Prostate gland (tissue), 2 donors: Measurements from ENCODE around the gene KAZN. TPM values are rescaled to one million over a fixed set of nuclear protein-coding genes. Genes with fewer than 3 reads are reported as not detected.

ENCODE experiments used
- DNase-seq: peaks from one replicate; pipeline ENCODE4 v3.0.0-alpha.2; 2019; ENCODE audit warnings: low spot score
- H3K27ac ChIP-seq, 2 donors: fragments of 200-600 bp; sonication (generic); 2 replicates each; pipeline ENCODE4 v1.5.1; 2017 to 2019
- H3K27me3 ChIP-seq: fragments of 200-600 bp; sonication (generic); replicated peaks from 2 replicates; pipeline ENCODE4 v1.5.1; 2019; ENCODE audit not compliant: insufficient read depth
- H3K36me3 ChIP-seq, 2 donors: fragments of 200-600 bp; sonication (generic); 1 replicate in 1 of 2; 2 replicates in 1 of 2; pipeline versions ENCODE4 v1.5.1 to v1.8.1; 2017 to 2019
- H3K4me1 ChIP-seq: fragments of 200-600 bp; sonication (generic); replicated peaks from 2 replicates; pipeline ENCODE4 v1.5.1; 2019
- H3K4me3 ChIP-seq, 2 donors: fragments of 200-600 bp; sonication (generic); 2 replicates each; pipeline ENCODE4 v1.5.1; 2017 to 2019
- H3K9me3 ChIP-seq: fragments of 200-600 bp; sonication (generic); 2 replicates; pipeline ENCODE4 v1.5.1; 2017
- POLR2A ChIP-seq: fragments of 450-650 bp; IDR thresholded peaks from one replicate; pipeline ENCODE4 v1.6.1; 2016; ENCODE audit warnings: antibody characterized with exemption, mild to moderate bottlenecking
- POLR2AphosphoS5 ChIP-seq: sonication (generic); formaldehyde crosslinking; IDR thresholded peaks from one replicate; pipeline ENCODE4 v1.6.1; 2017; ENCODE audit warnings: antibody characterized with exemption
- WGBS: methylation state at CpG from one replicate; pipeline ENCODE4 v1.1.5; 2018; 5-methylcytosine and 5-hydroxymethylcytosine counted together
- intact Hi-C: fragments of 100-400 bp; cut with DNase I; formaldehyde crosslinking; loops from one replicate; pipeline ENCODE4 v1.14.2; 2022
- total RNA-seq, 2 donors: library from RNA; depleted of rRNA; stranded (reverse); fragments of >200 nt; gene quantifications; one replicate each; pipeline ENCODE4 v1.1.0, GENCODE V29; 2016
- TF ChIP-seq, protein P1 (sequence below), 4 experiments: fragments of 200-600 bp in 2 of 4; fragments of 450-650 bp in 2 of 4; sonication (generic) in 2 of 4; IDR thresholded peaks; 1 replicate in 3 of 4; 2 replicates in 1 of 4; pipeline ENCODE4 v1.5.1; 2016 to 2019; ENCODE audit warnings: antibody characterized with exemption in 4 of 4, mild to moderate bottlenecking in 2 of 4, moderate library complexity in 2 of 4

Gene KAZN
- total RNA-seq, 2 donors from 2014 or later: 8.3 to 12.7 TPM

DNA sequence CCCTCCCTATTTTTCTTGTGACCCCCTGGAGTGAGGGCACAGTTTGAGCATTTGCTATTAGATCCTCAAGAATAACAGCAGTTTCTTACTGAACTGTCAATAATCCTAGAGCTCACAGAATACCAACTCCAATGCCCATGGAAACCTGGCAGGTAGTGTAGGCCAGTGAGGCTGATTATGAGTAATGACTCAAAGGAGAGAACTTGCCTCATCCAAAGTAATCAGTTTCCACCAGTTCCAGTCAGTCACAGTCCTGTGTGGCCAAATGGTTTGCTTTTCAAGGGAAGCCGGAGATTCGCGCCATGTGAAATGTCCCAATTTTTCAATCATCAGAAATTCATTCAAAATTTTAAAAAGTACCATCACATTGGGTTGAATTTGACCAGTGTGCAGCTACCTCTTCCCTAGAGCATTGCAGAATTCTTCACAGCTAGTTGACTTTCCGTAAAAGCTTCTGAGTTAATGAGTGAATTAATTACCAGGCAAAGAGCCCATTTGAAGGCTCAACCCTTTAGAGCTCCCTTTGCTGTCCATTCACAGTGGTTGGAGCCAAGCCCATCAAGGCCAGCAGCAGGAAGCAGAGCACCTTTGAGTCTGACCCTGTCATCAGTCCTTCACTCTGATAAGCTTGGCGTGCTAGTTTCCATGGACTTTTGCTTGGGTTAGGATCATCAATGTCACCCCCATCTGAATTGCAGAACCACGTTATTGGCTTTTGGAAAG, 170.3 kb downstream of the KAZN start:
- Histone ChIP-seq H3K4me1 (no peaks in the 10 kb centered on the region), H3K27ac (no peak overlapping the region), H3K27me3 (no peaks in the 10 kb centered on the region), H3K36me3 (no peaks in the 10 kb centered on the region), H3K4me3 (no peak overlapping the region), H3K9me3 (no peaks in the 10 kb centered on the region)
- intact Hi-C loops: no loop called here
- DNase-seq: no peak
- WGBS: 97% methylated on average over 6 of the region's 6 CpGs
- TF ChIP-seq POLR2AphosphoS5: no peak
- TF ChIP-seq, protein P1, sequence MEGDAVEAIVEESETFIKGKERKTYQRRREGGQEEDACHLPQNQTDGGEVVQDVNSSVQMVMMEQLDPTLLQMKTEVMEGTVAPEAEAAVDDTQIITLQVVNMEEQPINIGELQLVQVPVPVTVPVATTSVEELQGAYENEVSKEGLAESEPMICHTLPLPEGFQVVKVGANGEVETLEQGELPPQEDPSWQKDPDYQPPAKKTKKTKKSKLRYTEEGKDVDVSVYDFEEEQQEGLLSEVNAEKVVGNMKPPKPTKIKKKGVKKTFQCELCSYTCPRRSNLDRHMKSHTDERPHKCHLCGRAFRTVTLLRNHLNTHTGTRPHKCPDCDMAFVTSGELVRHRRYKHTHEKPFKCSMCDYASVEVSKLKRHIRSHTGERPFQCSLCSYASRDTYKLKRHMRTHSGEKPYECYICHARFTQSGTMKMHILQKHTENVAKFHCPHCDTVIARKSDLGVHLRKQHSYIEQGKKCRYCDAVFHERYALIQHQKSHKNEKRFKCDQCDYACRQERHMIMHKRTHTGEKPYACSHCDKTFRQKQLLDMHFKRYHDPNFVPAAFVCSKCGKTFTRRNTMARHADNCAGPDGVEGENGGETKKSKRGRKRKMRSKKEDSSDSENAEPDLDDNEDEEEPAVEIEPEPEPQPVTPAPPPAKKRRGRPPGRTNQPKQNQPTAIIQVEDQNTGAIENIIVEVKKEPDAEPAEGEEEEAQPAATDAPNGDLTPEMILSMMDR (IDR thresholded peaks at IDR 0.05): no peak
- TF ChIP-seq POLR2A: no peak

GRCh38 chr1:14769486-14770274, 171.2 kb downstream of the KAZN start:
- H3K4me3 ChIP-seq: no peak overlapping the region
- TF ChIP-seq POLR2A: no peak
- TF ChIP-seq, protein P1 (IDR thresholded peaks at IDR 0.05): no peak
- no peak for TF ChIP-seq POLR2AphosphoS5
- H3K9me3 ChIP-seq: no peaks in the 10 kb centered on the region
- H3K27me3 ChIP-seq: no peaks in the 10 kb centered on the region
- no peaks in the 10 kb centered on the region for H3K4me1 ChIP-seq
- intact Hi-C loops: no loop called here
- H3K36me3 ChIP-seq: no peaks in the 10 kb centered on the region
- no peak for DNase-seq
- no peak overlapping the region for H3K27ac ChIP-seq
- 89% methylated on average over 12 of the region's 12 CpGs for WGBS

DNA sequence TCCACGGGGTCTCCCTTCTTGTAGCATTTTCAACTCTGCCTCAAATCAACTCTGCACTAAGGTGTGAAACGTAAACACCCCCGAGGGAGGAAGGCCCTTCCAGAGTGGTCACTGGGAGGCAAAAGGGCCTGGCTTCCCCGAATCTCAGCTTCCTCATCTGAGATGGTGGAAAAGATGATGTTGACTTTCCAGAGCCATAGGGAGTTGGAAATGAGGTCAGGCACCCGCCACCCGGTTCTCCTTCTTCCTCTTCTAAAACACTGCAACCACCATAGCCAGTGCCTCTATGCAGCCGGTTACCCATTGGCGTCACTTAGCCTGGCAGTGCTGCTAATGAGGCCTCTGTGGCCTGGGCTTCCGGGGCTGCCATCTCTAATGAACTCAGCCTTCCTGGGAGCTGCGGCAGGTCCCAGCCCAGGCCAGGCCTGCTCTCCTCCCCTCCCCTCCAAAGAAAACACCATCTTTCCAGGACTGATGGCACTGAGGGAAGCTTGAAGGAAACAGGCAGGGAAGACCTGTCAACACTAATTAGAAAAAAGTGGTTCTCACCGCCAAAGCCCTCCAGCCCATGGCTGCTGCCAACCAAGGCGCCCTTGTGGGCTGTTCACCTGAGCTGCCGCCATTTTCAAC, 175.0 kb downstream of the KAZN start:
- intact Hi-C loops: no loop called here
- Histone ChIP-seq H3K4me1 (no peaks in the 10 kb centered on the region), H3K27ac (no peak overlapping the region), H3K27me3 (no peaks in the 10 kb centered on the region), H3K36me3 (no peaks in the 10 kb centered on the region), H3K9me3 (no peaks in the 10 kb centered on the region), H3K4me3 (no peak overlapping the region)
- no peak for DNase-seq
- TF ChIP-seq POLR2AphosphoS5 (no peak), POLR2A (no peak)
- TF ChIP-seq, protein P1 (IDR thresholded peaks at IDR 0.05): no peak
- 90% methylated on average over 13 of the region's 13 CpGs for WGBS

GRCh38 chr1:14774225-14774624, 175.7 kb downstream of the KAZN start:
- no peak for TF ChIP-seq POLR2AphosphoS5
- TF ChIP-seq, protein P1 (IDR thresholded peaks at IDR 0.05): no peak
- no peak for TF ChIP-seq POLR2A
- intact Hi-C loops: no loop called here
- Histone ChIP-seq H3K4me1 (no peaks in the 10 kb centered on the region), H3K27ac (no peak overlapping the region), H3K4me3 (no peak overlapping the region), H3K36me3 (no peaks in the 10 kb centered on the region), H3K27me3 (no peaks in the 10 kb centered on the region), H3K9me3 (no peaks in the 10 kb centered on the region)
- 94% methylated on average over 5 of the region's 5 CpGs for WGBS
- no peak for DNase-seq
